ENCODE results near the gene ITPRIPL2. TPM values are rescaled to one million over a fixed set of nuclear protein-coding genes. Genes with fewer than 3 reads are reported as not detected.

Gene ITPRIPL2
- 10 to 100 TPM; 14.8 to 17.9 (median 17.0) TPM for total RNA-seq
- polyA plus RNA-seq, result 1 to 10 TPM; 4.7 to 9.9 (median 8.2) TPM
- long read RNA-seq, donor 1, full-length matches to known transcripts, result 24 of 29 reads
- long read RNA-seq, donor 1, partial matches to known transcripts, result 0 of 29 reads
- long read RNA-seq, donor 1, other reads (novel, unspliced or antisense), result 5 of 29 reads
- long read RNA-seq, donor 2, full-length matches to known transcripts, result 18 of 18 reads
- long read RNA-seq, donor 2, partial matches to known transcripts, result 0 of 18 reads
- long read RNA-seq, donor 2, other reads (novel, unspliced or antisense), result 0 of 18 reads

- DNase-seq (peak; percentile 93 to 94), ATAC-seq (peak; percentile 85 to 88 (median 86))
- peaks cover 6 to 12% of the 10 kb centered on the region in 2 donors for H3K36me3 ChIP-seq (ENCODE audit: insufficient read depth in 1 of 2, low read depth in 1 of 2)
- peak within 1 kb of the TSS; percentile 94 for H3K4me3 ChIP-seq
- H3K4me1 ChIP-seq, result peaks cover 48% of the 10 kb centered on the region
- no peaks in the 10 kb centered on the region for H3K27me3 ChIP-seq (ENCODE audit: insufficient read depth in 3 of 3, low read length in 2 of 3)
- H3K9me3 ChIP-seq, result no peaks in the 10 kb centered on the region
- no peak for TF ChIP-seq CTCF (IDR thresholded peaks at IDR 0.05)
- 0 to 1% (median 0%) methylated on average over 27 to 74 of the region's 74 CpGs for WGBS, 3 donors
- peak within 1 kb of the TSS; percentile 97 for H3K27ac ChIP-seq
- intact Hi-C loops (cut with DNase I), result no loop called here
These were observed at the start of gene ITPRIPL2 for GRCh38 chr16:19113577-19114358. TSS of gene ITPRIPL2 (plus strand) at chr16:19113964. CDS start at chr16:19114462, 498 bp downstream.

- intact Hi-C loops (cut with DNase I), result no loop called here
- Histone ChIP-seq H3K4me1 (peaks cover 19% of the 10 kb centered on the region), H3K27me3 (ENCODE audit: insufficient read depth in 3 of 3, low read length in 2 of 3) (no peaks in the 10 kb centered on the region), H3K9me3 (no peaks in the 10 kb centered on the region), H3K36me3 (ENCODE audit: insufficient read depth in 1 of 2, low read depth in 1 of 2) (peaks cover 0 to 2% of the 10 kb centered on the region in 2 donors), H3K4me3 (peak overlapping the region; percentile 88), H3K27ac (peak overlapping the region; percentile 100)
- no peak for TF ChIP-seq CTCF (IDR thresholded peaks at IDR 0.05)
- whole genome bisulfite sequencing, 3 donors, result 55 to 57% (median 55%) methylated on average over 9 of the region's 9 CpGs
- ATAC-seq (no peak), DNase-seq (peak in 1 of 2 donors; percentile 51)
These were observed 46.8 kb upstream of the ITPRIPL2 start for GRCh38 chr16:19066988-19067348.

DNA sequence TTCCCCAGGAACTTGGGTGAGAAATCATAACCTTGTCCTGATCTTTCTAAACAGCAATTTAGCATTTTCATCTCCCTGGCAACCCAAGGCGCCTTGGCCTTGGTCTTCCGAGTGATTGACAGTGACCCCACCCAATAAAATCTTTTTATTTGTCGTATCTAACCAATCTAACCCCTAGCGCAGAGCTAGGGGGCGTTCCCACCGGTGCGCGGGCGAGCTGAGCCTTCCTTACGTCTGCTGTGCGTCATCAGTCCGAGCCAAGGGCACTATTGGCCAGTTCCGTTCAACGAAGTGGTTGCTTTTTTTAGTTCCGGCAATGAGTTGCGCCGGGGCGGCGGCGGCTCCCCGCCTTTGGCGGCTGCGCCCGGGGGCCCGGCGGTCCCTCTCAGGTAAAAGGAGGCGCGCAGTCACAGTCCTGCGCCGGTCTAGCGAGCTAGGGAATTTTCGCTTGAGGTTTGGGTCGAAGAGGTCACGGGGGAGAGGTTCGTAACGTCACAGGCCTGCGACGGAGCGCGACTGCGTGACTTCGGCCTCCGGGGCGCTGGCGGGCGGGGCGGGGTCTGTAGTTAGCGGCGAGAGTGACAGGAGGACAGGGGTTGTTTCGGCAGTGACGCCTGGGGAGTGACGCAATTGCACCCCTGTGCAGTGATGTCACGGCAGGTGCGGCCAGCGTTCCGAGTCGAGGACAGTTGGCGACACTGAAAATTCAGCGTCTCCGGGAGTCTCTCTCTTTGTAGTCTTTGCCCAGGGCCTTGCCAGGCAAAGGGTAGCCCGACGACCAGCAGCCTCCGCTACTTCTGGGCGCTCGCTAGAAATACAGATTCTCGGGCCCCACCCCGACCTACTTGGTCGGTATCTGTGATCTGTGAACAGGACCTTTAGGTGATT, 46.2 kb upstream of the ITPRIPL2 start, which contains the start of gene COQ7:
TSS of gene COQ7 (plus strand) at position 266 of the 888 bp plus-strand sequence. CDS start at position 317, 51 bp downstream.
- 0% methylated on average over 64 to 68 of the region's 68 CpGs for WGBS, 3 donors
- TF ChIP-seq CTCF (IDR thresholded peaks at IDR 0.05), result no peak
- peak; percentile 96 to 99 (median 96) for ATAC-seq
- H3K9me3 ChIP-seq, result no peaks in the 10 kb centered on the region
- H3K27me3 ChIP-seq (ENCODE audit: insufficient read depth in 3 of 3, low read length in 2 of 3), result no peaks in the 10 kb centered on the region
- peaks cover 0 to 8% of the 10 kb centered on the region in 2 donors for H3K36me3 ChIP-seq (ENCODE audit: insufficient read depth in 1 of 2, low read depth in 1 of 2)
- peak within 1 kb of the TSS; percentile 88 for H3K4me3 ChIP-seq
- H3K4me1 ChIP-seq, result peaks cover 19% of the 10 kb centered on the region
- peak within 1 kb of the TSS; percentile 100 for H3K27ac ChIP-seq
- DNase-seq, result peak; percentile 99
- intact Hi-C loops (cut with DNase I), result no loop called here

- Histone ChIP-seq H3K9me3 (no peaks in the 10 kb centered on the region), H3K4me3 (peak overlapping the region; percentile 88), H3K27me3 (ENCODE audit: insufficient read depth in 3 of 3, low read length in 2 of 3) (no peaks in the 10 kb centered on the region), H3K36me3 (ENCODE audit: insufficient read depth in 1 of 2, low read depth in 1 of 2) (peaks cover 0 to 16% of the 10 kb centered on the region in 2 donors), H3K4me1 (peaks cover 21% of the 10 kb centered on the region), H3K27ac (peak overlapping the region; percentile 100)
- ATAC-seq, result peak in 1 of 4 donors; percentile 6
- 26 to 30% (median 29%) methylated on average over 19 of the region's 19 CpGs for WGBS, 3 donors
- DNase-seq, result peak in 1 of 2 donors; percentile 56
- no peak for TF ChIP-seq CTCF (IDR thresholded peaks at IDR 0.05)
- intact Hi-C loops (cut with DNase I), result no loop called here
These were observed 45.4 kb upstream of the ITPRIPL2 start for GRCh38 chr16:19068237-19068815.

All from psoas muscle (tissue), 8 donors.